AG04450 (cell line): ENCODE data around the gene RASD2. TPM values are rescaled to one million over a fixed set of nuclear protein-coding genes. Genes with fewer than 3 reads are reported as not detected.

ENCODE experiments used
- CTCF ChIA-PET: fragments of 300-600, 350-600 bp; formaldehyde crosslinking; extraction: SDS; loops from one replicate; lab custom pipeline; 2022; ENCODE audit warnings: antibody characterized with exemption, inconsistent platforms; lab: Charles Lee
- POLR2A ChIA-PET: fragments of 350-600 bp; formaldehyde crosslinking; extraction: SDS; loops from one replicate; lab custom pipeline; 2021; ENCODE audit warnings: antibody characterized with exemption, inconsistent platforms; lab: Yijun Ruan, JAX
- DNase-seq: peaks from one replicate; pipeline ENCODE4 v3.0.0-alpha.2; 2011; ENCODE audit warnings: low read depth, low spot score
- H3K27ac ChIP-seq: one replicate; pipeline ENCODE4 v1.5.1; 2012; ENCODE audit warnings: low read depth, low read length, control low read depth
- H3K27me3 ChIP-seq: one replicate; pipeline ENCODE4 v1.6.0; 2012; ENCODE audit warnings: low read length; ENCODE audit not compliant: control insufficient read depth, insufficient read depth
- H3K4me3 ChIP-seq: 2 replicates; pipeline ENCODE4 v1.5.1; 2011; ENCODE audit warnings: mild to moderate bottlenecking, low read depth, low read length, control low read depth
- H3K9me3 ChIP-seq: 2 replicates; pipeline ENCODE4 v1.5.1; 2012; ENCODE audit warnings: low read length; ENCODE audit not compliant: control insufficient read depth, insufficient read depth
- CTCF ChIP-seq: IDR thresholded peaks from 2 replicates; pipeline ENCODE4 v1.5.1; 2011; ENCODE audit warnings: low read depth, low read length, control low read depth, inconsistent platforms
- polyA plus RNA-seq: library from polyadenylated mRNA; depleted of rRNA; stranded (reverse); fragments of >200 nt; gene quantifications from 2 replicates; pipeline ENCODE4 v1.2.3, GENCODE V29; 2011

Gene RASD2
- polyA plus RNA-seq, 1 experiment: 0.14 TPM

DNA sequence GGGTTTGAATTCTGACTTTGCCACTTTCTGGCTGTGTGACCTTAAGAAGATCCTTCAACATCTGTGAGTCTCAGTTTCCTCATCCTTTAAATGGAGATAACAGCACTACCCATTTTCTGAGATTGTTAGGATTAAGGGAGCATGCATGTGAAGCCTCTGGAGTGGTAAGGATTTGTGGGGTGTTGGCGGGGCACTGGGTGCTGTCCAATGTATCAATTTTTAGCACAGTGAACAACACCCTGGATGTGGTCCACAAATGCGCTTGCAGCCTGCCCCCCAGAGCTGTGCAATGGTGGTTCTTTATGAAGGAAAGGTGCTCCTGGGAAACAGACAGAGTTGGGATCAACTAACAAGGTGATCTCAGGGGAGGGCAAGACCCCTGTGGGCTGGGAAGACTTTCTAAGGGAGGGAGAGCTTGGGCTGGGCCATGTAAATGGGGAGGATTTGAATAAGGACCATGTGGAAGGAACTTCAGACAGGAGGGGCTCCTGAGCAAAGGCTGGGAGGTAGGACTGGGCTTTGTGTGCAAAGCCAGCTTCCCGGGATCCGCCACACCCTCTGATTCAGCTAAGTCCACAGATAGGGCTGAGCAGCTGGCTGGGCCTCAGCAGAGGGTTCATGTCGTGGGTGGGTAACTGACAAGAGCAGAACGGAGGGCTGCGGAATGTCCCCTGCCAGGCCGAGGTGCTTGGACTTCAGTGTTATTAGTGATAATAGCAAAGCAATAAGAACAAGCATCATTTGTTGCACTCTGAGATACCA, 22.7 kb upstream of the RASD2 start:
- peaks cover 17% of the 10 kb centered on the region for H3K27me3 ChIP-seq
- no peak for DNase-seq
- H3K27ac ChIP-seq: no peak overlapping the region
- H3K9me3 ChIP-seq: no peaks in the 10 kb centered on the region
- TF ChIP-seq CTCF: no peak
- CTCF ChIA-PET: no interaction called here
- no peak overlapping the region for H3K4me3 ChIP-seq
- POLR2A ChIA-PET: no interaction called here

DNA sequence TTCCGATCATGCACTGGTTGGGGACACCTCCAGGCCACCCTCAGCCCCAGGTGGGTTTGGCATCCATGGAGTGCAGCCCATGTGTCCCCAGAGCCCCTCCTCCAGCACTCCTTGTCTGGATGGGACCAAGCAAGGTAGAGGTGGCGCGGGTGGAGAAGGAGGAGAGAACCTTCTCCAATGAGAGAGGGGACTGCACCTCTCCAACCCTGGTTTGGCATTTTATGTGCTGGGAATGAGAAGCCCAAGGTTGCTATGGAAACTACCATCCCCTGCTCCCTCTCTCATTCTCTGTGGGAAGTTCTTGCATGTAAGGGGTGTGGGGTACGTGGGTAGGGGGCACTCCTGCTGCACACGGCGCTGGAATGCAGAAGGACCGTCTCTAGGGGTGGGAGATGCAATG, 21.8 kb upstream of the RASD2 start:
- POLR2A ChIA-PET: no interaction called here
- TF ChIP-seq CTCF: no peak
- DNase-seq: no peak
- CTCF ChIA-PET: no interaction called here
- Histone ChIP-seq H3K9me3 (no peaks in the 10 kb centered on the region), H3K4me3 (no peak overlapping the region), H3K27me3 (peaks cover 23% of the 10 kb centered on the region), H3K27ac (no peak overlapping the region)

- peaks cover 23% of the 10 kb centered on the region for H3K27me3 ChIP-seq
- ChIA-PET CTCF (interaction anchor here (0.9 kb wide), 1 partner anchor 19 kb away, joined by 3 read pairs; no protein-coding TSS in a partner anchor), POLR2A (no interaction called here)
- no peaks in the 10 kb centered on the region for H3K9me3 ChIP-seq
- no peak for DNase-seq
- H3K4me3 ChIP-seq: no peak overlapping the region
- no peak for TF ChIP-seq CTCF
- no peak overlapping the region for H3K27ac ChIP-seq
These were observed 21.2 kb upstream of the RASD2 start for GRCh38 chr22:35519306-35520000.

DNA sequence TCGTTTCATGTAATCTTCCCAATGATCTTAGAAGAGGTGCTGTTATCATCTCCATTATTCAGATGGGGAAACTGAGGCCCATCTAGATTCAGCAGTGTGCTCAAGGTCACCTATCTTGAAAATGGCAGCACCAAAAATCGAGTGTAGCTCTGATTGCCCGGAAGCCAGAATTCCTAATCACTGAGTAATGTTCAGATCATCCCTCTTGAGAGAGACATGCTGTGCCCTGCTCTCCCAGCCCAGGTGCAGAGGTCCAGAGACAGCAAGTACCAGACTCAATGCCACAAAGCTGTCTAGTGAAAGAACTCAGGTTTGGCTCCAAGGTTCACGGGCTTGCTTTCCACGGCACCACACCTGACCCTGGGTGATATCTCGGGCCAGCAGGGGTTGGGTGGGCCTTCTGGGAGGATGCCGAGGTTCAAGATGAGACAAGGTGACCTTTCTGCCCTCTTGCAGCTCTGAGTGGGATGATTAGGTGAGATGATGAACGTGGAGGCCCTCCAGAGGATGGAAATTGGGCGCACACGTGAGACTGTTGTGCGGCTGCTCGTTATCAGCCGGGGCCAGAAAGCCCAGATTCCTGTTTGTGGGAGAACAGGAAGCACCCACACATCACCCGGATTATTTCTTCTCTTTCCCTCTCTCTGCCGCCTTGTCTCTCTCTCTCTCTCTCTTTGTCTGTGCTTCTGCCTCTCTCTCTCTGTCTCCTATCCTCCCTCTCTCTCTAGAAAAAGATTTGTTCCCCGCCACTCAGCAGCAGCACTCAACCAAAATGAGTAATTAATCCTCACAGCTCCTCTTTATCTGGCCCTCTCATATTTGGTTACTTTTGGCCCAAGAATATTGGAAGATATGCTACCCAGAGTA, 19.0 kb upstream of the RASD2 start:
- CTCF ChIA-PET: interaction anchor here (1.1 kb wide), 1 partner anchor 91 kb away, joined by 3 read pairs; no protein-coding TSS in a partner anchor
- Histone ChIP-seq H3K27me3 (peaks cover 23% of the 10 kb centered on the region), H3K9me3 (no peaks in the 10 kb centered on the region), H3K27ac (no peak overlapping the region), H3K4me3 (no peak overlapping the region)
- DNase-seq: no peak
- POLR2A ChIA-PET: interaction anchor here (0.6 kb wide), 1 partner anchor 209 kb away, joined by 5 read pairs; no protein-coding TSS in a partner anchor
- no peak for TF ChIP-seq CTCF
